SK-N-SH (cell line): ENCODE data around the gene OS9. TPM values are rescaled to one million over a fixed set of nuclear protein-coding genes. Genes with fewer than 3 reads are reported as not detected.

ENCODE experiments used
- CTCF ChIA-PET: fragments of 300-600, 350-600 bp; formaldehyde crosslinking; extraction: SDS; loops from one replicate; lab custom pipeline; 2021; lab: Yijun Ruan, JAX
- POLR2A ChIA-PET: fragments of 350-600 bp; sonication (Branson Sonifier 250); formaldehyde crosslinking; extraction: SDS; loops from one replicate; lab custom pipeline; 2020; ENCODE audit warnings: antibody characterized with exemption, inconsistent platforms; lab: Yijun Ruan, JAX
- DNase-seq: peaks from one replicate; pipeline ENCODE4 v3.0.0; 2012
- H2AFZ ChIP-seq: fragments of 200-600 bp; sonication (generic); 2 replicates; pipeline ENCODE4 v1.8.1; 2016; ENCODE audit warnings: antibody characterized with exemption, mild to moderate bottlenecking, low read depth
- H3F3A ChIP-seq: fragments of 200-600 bp; sonication (generic); replicated peaks from 2 replicates; pipeline ENCODE3; 2016; ENCODE audit warnings: antibody characterized with exemption, mild to moderate bottlenecking; ENCODE audit not compliant: insufficient read depth
- H3K27ac ChIP-seq, 2 experiments: fragments of 200-500 bp in 1 of 2; fragments of 200-600 bp in 1 of 2; sonication (Bioruptor generic) in 1 of 2; sonication (generic), shearing (Covaris generic) in 1 of 2; 2 replicates each; pipeline versions ENCODE4 v1.5.1 to v1.6.1; 2014 to 2016; ENCODE audit warnings: low read depth in 2 of 2, inconsistent platforms in 1 of 2, low read length in 1 of 2, mild to moderate bottlenecking in 1 of 2, mixed read lengths in 1 of 2
- H3K27me3 ChIP-seq: fragments of 200-600 bp; sonication (generic), shearing (Covaris generic); 2 replicates; pipeline ENCODE4 v1.6.1; 2016; ENCODE audit warnings: mixed run types; ENCODE audit not compliant: insufficient read depth
- H3K36me3 ChIP-seq, 2 experiments: fragments of 200-500 bp in 1 of 2; fragments of 200-600 bp in 1 of 2; sonication (Bioruptor generic) in 1 of 2; sonication (generic) in 1 of 2; replicated peaks in 1 of 2; 2 replicates each; pipeline versions ENCODE3 to v1.5.1; 2014 to 2016; ENCODE audit warnings: low read length in 1 of 2, mild to moderate bottlenecking in 1 of 2; ENCODE audit not compliant: insufficient read depth in 2 of 2, control insufficient read depth in 1 of 2
- H3K4me1 ChIP-seq, 2 experiments: fragments of 200-500 bp in 1 of 2; fragments of 200-600 bp in 1 of 2; sonication (Bioruptor generic) in 1 of 2; sonication (generic), shearing (Covaris generic) in 1 of 2; 2 replicates each; pipeline versions ENCODE4 v1.5.1 to v1.6.1; 2014 to 2016; ENCODE audit warnings: low read depth in 1 of 2, low read length in 1 of 2, mixed run types in 1 of 2; ENCODE audit not compliant: insufficient read depth in 2 of 2, control insufficient read depth in 1 of 2
- H3K4me2 ChIP-seq: fragments of 200-600 bp; sonication (generic), shearing (Covaris generic); 2 replicates; pipeline ENCODE4 v1.6.1; 2017; ENCODE audit warnings: mixed run types
- H3K4me3 ChIP-seq, 2 experiments: fragments of 200-500 bp in 1 of 2; fragments of 200-600 bp in 1 of 2; sonication (Bioruptor generic) in 1 of 2; sonication (generic), shearing (Covaris generic) in 1 of 2; 2 replicates each; pipeline versions ENCODE4 v1.5.1 to v1.8.1; 2014 to 2016; ENCODE audit warnings: low read depth in 2 of 2, inconsistent platforms in 1 of 2, low read length in 1 of 2, mild to moderate bottlenecking in 1 of 2, mixed read lengths in 1 of 2, moderate library complexity in 1 of 2
- H3K79me2 ChIP-seq: fragments of 200-600 bp; sonication (generic); 2 replicates; pipeline ENCODE4 v1.8.1; 2017; ENCODE audit warnings: mild to moderate bottlenecking; ENCODE audit not compliant: insufficient read depth
- H3K9ac ChIP-seq: fragments of 200-600 bp; sonication (generic); 2 replicates; pipeline ENCODE4 v1.6.1; 2017; ENCODE audit warnings: mixed run types
- H3K9me2 ChIP-seq: fragments of 200-600 bp; sonication (generic); 2 replicates; pipeline ENCODE4 v1.6.1; 2017; ENCODE audit warnings: mixed run types
- H3K9me3 ChIP-seq: fragments of 200-600 bp; sonication (generic); 2 replicates; pipeline ENCODE4 v1.6.1; 2017; ENCODE audit warnings: mixed run types, mild to moderate bottlenecking, moderate library complexity
- H4K20me1 ChIP-seq: fragments of 200-600 bp; sonication (generic); 2 replicates; pipeline ENCODE4 v1.6.1; 2017; ENCODE audit warnings: mild to moderate bottlenecking, mixed run types; ENCODE audit not compliant: insufficient read depth
- CHD2 ChIP-seq: fragments of 150-350 bp; IDR thresholded peaks from 2 replicates; pipeline ENCODE4 v1.6.1; 2018; ENCODE audit warnings: low read length; ENCODE audit not compliant: partially characterized antibody
- ELF1 ChIP-seq: IDR thresholded peaks from 2 replicates; pipeline ENCODE4 v1.4.0; 2012
- EP300 ChIP-seq, 2 experiments: IDR thresholded peaks; 2 replicates each; pipeline versions ENCODE4 v1.4.0 to v1.6.1; 2012; ENCODE audit warnings: borderline replicate concordance in 1 of 2, low read depth in 1 of 2, low read length in 1 of 2
- FOXJ3 ChIP-seq: sonication (generic); formaldehyde crosslinking; IDR thresholded peaks from 2 replicates; pipeline ENCODE4 v1.5.1; 2020; ENCODE audit warnings: mild to moderate bottlenecking, missing genetic modification reagents
- MEF2A ChIP-seq: IDR thresholded peaks from 2 replicates; pipeline ENCODE4 v1.4.0; 2012; ENCODE audit warnings: low read depth, borderline replicate concordance
- NRF1 ChIP-seq: IDR thresholded peaks from 2 replicates; pipeline ENCODE4 v1.6.1; 2012; ENCODE audit warnings: low read depth, mild to moderate bottlenecking, low read length
- POLR2AphosphoS5 ChIP-seq: IDR thresholded peaks from 2 replicates; pipeline ENCODE4 v1.6.1; 2012; ENCODE audit warnings: low read depth, low read length
- RAD21 ChIP-seq: IDR thresholded peaks from 2 replicates; pipeline ENCODE4 v1.6.1; 2012; ENCODE audit warnings: mild to moderate bottlenecking, low read length
- SIN3A ChIP-seq: IDR thresholded peaks from 2 replicates; pipeline ENCODE4 v1.6.1; 2012; ENCODE audit warnings: low read depth, mild to moderate bottlenecking, low read length, moderate library complexity, borderline replicate concordance
- TAF1 ChIP-seq: IDR thresholded peaks from 2 replicates; pipeline ENCODE4 v1.6.1; 2012; ENCODE audit warnings: low read depth, mild to moderate bottlenecking, low read length, moderate library complexity, borderline replicate concordance
- TCF12 ChIP-seq: IDR thresholded peaks from 2 replicates; pipeline ENCODE4 v1.4.0; 2012
- TEAD4 ChIP-seq: IDR thresholded peaks from 2 replicates; pipeline ENCODE4 v1.4.0; 2012; ENCODE audit warnings: mild to moderate bottlenecking, borderline replicate concordance; ENCODE audit not compliant: insufficient read depth
- WGBS: methylation state at CpG from one replicate; pipeline ENCODE4 v1.1.6; 2017; ENCODE audit warnings: low lambda C conversion rate; 5-methylcytosine and 5-hydroxymethylcytosine counted together
- polyA plus RNA-seq, 3 experiments: library from polyadenylated mRNA; depleted of rRNA; stranded (reverse); fragments of >200 nt; gene quantifications; 2 replicates each; pipeline ENCODE4 v1.2.3, GENCODE V29; 2012
- TF ChIP-seq, protein P1 (sequence below): IDR thresholded peaks from 2 replicates; pipeline ENCODE4 v1.4.0; 2012; ENCODE audit warnings: low read depth
- TF ChIP-seq, protein P2 (sequence below): fragments of 150-350 bp; IDR thresholded peaks from 2 replicates; pipeline ENCODE4 v1.6.1; 2017; ENCODE audit warnings: antibody characterized with exemption, low read length, low read depth, borderline replicate concordance
- TF ChIP-seq, protein P3 (sequence below): fragments of 150-350 bp; IDR thresholded peaks from 2 replicates; pipeline ENCODE4 v1.6.1; 2016; ENCODE audit warnings: mild to moderate bottlenecking, low read depth, low read length
- TF ChIP-seq, protein P4 (sequence below): IDR thresholded peaks from 2 replicates; pipeline ENCODE4 v1.4.0; 2012; ENCODE audit warnings: low read depth, borderline replicate concordance
- TF ChIP-seq, protein P5 (sequence below): IDR thresholded peaks from 2 replicates; pipeline ENCODE4 v1.4.0; 2012; ENCODE audit warnings: low read depth, borderline replicate concordance
- TF ChIP-seq, protein P6 (sequence below): IDR thresholded peaks from 2 replicates; pipeline ENCODE4 v1.6.1; 2012; ENCODE audit warnings: mild to moderate bottlenecking, low read depth, low read length, moderate library complexity

OS9 gene
- polyA plus RNA-seq, 1 of the 3 experiments (the other 2 are of a cell fraction) = 280 TPM

DNA sequence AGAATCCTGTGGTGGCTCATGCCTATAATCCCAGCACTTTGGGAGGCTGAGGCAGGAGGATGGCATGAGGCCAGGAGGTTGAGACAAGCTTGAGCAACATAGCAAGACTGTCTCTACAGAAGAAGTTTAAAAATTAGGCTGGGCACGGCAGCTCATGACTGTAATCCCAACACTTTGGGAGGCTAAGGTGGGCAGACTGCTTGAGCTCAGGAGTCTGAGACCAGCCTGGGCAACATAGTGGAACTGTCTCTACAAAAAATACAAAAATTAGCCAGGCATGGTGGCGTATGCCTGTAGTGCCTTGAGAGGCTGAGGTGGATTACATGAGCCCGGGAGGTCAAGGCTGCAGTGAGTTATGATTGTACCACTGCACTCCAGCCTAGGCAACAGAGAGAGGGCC lies 73.9 kb downstream of the OS9 start:
- ChIA-PET CTCF (interaction anchor here (1.1 to 3.1 kb wide), 7 partner anchors 8 to 138 kb away, joined by 3 to 27 read pairs (median 4); no protein-coding TSS in a partner anchor), POLR2A (interaction anchor here (1.2 kb wide), 1 partner anchor 8 kb away, joined by 3 read pairs; no protein-coding TSS in a partner anchor)
- WGBS = 83% methylated on average over 3 of the region's 3 CpGs
- Histone ChIP-seq H2AFZ (no peak overlapping the region), H3K4me2 (no peak overlapping the region), H3K9ac (no peak overlapping the region), H3K9me2 (no peaks in the 10 kb centered on the region), H3K4me1 (peaks cover 3 to 33% of the 10 kb centered on the region in 2 experiments; a peak in 1 of 4 replicates), H3K4me3 (no peak overlapping the region), H3K27me3 (no peaks in the 10 kb centered on the region; the same call in 1 of the 2 replicates), H4K20me1 (no peaks in the 10 kb centered on the region), H3K36me3 (peaks cover 5 to 19% of the 10 kb centered on the region in 2 experiments), H3K79me2 (peaks cover 18% of the 10 kb centered on the region; the same call in 1 of the 2 replicates), H3K9me3 (no peaks in the 10 kb centered on the region), H3F3A (peaks cover 3% of the 10 kb centered on the region), H3K27ac (no peak overlapping the region)
- TF ChIP-seq POLR2AphosphoS5 (no peak), TEAD4 (no peak), CHD2 (no peak), MEF2A (no peak), EP300 (IDR thresholded peaks at IDR 0.05; ENCODE audit: borderline replicate concordance in 1 of 2, low read depth in 1 of 2, low read length in 1 of 2) (no peak), TCF12 (no peak), NRF1 (no peak), TAF1 (no peak), RAD21 (no peak), ELF1 (no peak)
- TF ChIP-seq, protein P1, sequence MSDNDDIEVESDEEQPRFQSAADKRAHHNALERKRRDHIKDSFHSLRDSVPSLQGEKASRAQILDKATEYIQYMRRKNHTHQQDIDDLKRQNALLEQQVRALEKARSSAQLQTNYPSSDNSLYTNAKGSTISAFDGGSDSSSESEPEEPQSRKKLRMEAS = no peak
- TF ChIP-seq, protein P2, sequence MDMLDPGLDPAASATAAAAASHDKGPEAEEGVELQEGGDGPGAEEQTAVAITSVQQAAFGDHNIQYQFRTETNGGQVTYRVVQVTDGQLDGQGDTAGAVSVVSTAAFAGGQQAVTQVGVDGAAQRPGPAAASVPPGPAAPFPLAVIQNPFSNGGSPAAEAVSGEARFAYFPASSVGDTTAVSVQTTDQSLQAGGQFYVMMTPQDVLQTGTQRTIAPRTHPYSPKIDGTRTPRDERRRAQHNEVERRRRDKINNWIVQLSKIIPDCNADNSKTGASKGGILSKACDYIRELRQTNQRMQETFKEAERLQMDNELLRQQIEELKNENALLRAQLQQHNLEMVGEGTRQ = no peak
- TF ChIP-seq, protein P3, sequence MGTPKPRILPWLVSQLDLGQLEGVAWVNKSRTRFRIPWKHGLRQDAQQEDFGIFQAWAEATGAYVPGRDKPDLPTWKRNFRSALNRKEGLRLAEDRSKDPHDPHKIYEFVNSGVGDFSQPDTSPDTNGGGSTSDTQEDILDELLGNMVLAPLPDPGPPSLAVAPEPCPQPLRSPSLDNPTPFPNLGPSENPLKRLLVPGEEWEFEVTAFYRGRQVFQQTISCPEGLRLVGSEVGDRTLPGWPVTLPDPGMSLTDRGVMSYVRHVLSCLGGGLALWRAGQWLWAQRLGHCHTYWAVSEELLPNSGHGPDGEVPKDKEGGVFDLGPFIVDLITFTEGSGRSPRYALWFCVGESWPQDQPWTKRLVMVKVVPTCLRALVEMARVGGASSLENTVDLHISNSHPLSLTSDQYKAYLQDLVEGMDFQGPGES = no peak
- no peak for DNase-seq

DNA sequence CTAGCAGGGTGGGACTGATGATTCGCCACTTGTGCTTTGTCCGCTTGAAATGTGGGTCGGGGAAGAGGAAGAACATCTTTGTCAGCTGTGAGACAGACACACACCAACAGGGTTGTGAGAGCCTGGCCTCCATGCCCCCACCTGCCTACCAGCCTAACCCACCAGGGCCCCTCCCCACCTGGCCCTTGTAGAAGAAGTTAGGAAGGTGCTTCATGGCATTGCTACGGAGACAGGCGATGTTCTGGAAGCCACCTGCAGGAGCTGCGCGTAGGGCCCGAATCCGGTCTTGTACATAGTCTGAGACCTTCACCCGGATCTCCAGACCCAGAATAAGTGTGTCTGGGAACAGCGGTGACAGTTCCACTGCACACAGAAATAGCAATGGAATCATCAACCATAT lies 75.7 kb downstream of the OS9 start:
- H3K9me3 ChIP-seq = no peaks in the 10 kb centered on the region
- WGBS = 95% methylated on average over 10 of the region's 11 CpGs
- CTCF ChIA-PET = interaction anchor here (1.2 to 2.0 kb wide), 2 partner anchors 10 to 13 kb away, joined by 4 to 11 read pairs; no protein-coding TSS in a partner anchor

More for the DNA sequence above, 75.7 kb downstream of the OS9 start:
- Histone ChIP-seq H3F3A (peaks cover 3% of the 10 kb centered on the region), H3K4me1 (peaks cover 3 to 37% of the 10 kb centered on the region in 2 experiments; a peak in 1 of 4 replicates), H3K36me3 (peaks cover 8 to 19% of the 10 kb centered on the region in 2 experiments), H3K4me3 (no peak overlapping the region), H3K9ac (no peak overlapping the region), H3K27ac (no peak overlapping the region), H3K79me2 (peaks cover 33% of the 10 kb centered on the region), H2AFZ (no peak overlapping the region), H3K9me2 (no peaks in the 10 kb centered on the region), H3K4me2 (no peak overlapping the region), H3K27me3 (no peaks in the 10 kb centered on the region; the same call in 1 of the 2 replicates), H4K20me1 (no peaks in the 10 kb centered on the region)
- no peak for DNase-seq
- TF ChIP-seq NRF1 (no peak), FOXJ3 (CRISPR knock-in tag) (no peak), TCF12 (no peak), MEF2A (no peak), SIN3A (no peak), TEAD4 (no peak), CHD2 (no peak)
- TF ChIP-seq, protein P4, sequence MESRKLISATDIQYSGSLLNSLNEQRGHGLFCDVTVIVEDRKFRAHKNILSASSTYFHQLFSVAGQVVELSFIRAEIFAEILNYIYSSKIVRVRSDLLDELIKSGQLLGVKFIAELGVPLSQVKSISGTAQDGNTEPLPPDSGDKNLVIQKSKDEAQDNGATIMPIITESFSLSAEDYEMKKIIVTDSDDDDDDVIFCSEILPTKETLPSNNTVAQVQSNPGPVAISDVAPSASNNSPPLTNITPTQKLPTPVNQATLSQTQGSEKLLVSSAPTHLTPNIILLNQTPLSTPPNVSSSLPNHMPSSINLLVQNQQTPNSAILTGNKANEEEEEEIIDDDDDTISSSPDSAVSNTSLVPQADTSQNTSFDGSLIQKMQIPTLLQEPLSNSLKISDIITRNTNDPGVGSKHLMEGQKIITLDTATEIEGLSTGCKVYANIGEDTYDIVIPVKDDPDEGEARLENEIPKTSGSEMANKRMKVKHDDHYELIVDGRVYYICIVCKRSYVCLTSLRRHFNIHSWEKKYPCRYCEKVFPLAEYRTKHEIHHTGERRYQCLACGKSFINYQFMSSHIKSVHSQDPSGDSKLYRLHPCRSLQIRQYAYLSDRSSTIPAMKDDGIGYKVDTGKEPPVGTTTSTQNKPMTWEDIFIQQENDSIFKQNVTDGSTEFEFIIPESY = no peak
- TF ChIP-seq, protein P5, sequence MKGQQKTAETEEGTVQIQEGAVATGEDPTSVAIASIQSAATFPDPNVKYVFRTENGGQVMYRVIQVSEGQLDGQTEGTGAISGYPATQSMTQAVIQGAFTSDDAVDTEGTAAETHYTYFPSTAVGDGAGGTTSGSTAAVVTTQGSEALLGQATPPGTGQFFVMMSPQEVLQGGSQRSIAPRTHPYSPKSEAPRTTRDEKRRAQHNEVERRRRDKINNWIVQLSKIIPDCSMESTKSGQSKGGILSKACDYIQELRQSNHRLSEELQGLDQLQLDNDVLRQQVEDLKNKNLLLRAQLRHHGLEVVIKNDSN = no peak
- TF ChIP-seq, protein P6, sequence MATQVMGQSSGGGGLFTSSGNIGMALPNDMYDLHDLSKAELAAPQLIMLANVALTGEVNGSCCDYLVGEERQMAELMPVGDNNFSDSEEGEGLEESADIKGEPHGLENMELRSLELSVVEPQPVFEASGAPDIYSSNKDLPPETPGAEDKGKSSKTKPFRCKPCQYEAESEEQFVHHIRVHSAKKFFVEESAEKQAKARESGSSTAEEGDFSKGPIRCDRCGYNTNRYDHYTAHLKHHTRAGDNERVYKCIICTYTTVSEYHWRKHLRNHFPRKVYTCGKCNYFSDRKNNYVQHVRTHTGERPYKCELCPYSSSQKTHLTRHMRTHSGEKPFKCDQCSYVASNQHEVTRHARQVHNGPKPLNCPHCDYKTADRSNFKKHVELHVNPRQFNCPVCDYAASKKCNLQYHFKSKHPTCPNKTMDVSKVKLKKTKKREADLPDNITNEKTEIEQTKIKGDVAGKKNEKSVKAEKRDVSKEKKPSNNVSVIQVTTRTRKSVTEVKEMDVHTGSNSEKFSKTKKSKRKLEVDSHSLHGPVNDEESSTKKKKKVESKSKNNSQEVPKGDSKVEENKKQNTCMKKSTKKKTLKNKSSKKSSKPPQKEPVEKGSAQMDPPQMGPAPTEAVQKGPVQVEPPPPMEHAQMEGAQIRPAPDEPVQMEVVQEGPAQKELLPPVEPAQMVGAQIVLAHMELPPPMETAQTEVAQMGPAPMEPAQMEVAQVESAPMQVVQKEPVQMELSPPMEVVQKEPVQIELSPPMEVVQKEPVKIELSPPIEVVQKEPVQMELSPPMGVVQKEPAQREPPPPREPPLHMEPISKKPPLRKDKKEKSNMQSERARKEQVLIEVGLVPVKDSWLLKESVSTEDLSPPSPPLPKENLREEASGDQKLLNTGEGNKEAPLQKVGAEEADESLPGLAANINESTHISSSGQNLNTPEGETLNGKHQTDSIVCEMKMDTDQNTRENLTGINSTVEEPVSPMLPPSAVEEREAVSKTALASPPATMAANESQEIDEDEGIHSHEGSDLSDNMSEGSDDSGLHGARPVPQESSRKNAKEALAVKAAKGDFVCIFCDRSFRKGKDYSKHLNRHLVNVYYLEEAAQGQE = no peak
- POLR2A ChIA-PET = no interaction called here
